RWPE2 (cell line): ENCODE results near the gene DCAF6.
A peak's percentile ranks its signal among the peaks of the same experiment; 100 is the strongest.

ENCODE experiments used
- ATAC-seq: fragments of 200-7000 bp; cut with Tn5 transposase; 3 replicates; pipeline ENCODE4 v1.9.1; 2021; ENCODE audit warnings: low read depth
- DNase-seq: peaks from one replicate; pipeline ENCODE4 v3.0.0-alpha.2; 2020; ENCODE audit warnings: low spot score
- H3K27ac ChIP-seq: fragments of 450-650 bp; 2 replicates; pipeline ENCODE4 v1.5.1; 2017; ENCODE audit warnings: mild to moderate bottlenecking; ENCODE audit not compliant: poor library complexity, severe bottlenecking
- H3K27me3 ChIP-seq: fragments of 250-450 bp; sonication (Bioruptor Pico); 2 replicates; pipeline ENCODE4 v1.5.1; 2021; ENCODE audit warnings: mild to moderate bottlenecking, moderate library complexity; ENCODE audit not compliant: insufficient read depth, poor library complexity, severe bottlenecking
- H3K36me3 ChIP-seq: fragments of 250-450 bp; sonication (Bioruptor Pico); 2 replicates; pipeline ENCODE4 v1.5.1; 2020; ENCODE audit warnings: low read depth, mild to moderate bottlenecking, moderate library complexity
- H3K4me1 ChIP-seq: fragments of 250-450 bp; sonication (Bioruptor Pico); 2 replicates; pipeline ENCODE4 v1.5.1; 2021; ENCODE audit warnings: mild to moderate bottlenecking, moderate library complexity; ENCODE audit not compliant: insufficient read depth, poor library complexity, severe bottlenecking
- H3K4me3 ChIP-seq: fragments of 250-450 bp; sonication (Bioruptor Pico); 2 replicates; pipeline ENCODE4 v1.5.1; 2021; ENCODE audit warnings: mild to moderate bottlenecking, moderate library complexity; ENCODE audit not compliant: severe bottlenecking
- H3K9me3 ChIP-seq: fragments of 250-450 bp; sonication (Bioruptor Pico); 2 replicates; pipeline ENCODE4 v1.5.1; 2021; ENCODE audit warnings: mild to moderate bottlenecking, moderate library complexity; ENCODE audit not compliant: severe bottlenecking
- TF ChIP-seq, protein P1 (sequence below): fragments of 450-650 bp; IDR thresholded peaks from one replicate; pipeline ENCODE4 v1.5.1; 2017; ENCODE audit warnings: mild to moderate bottlenecking, moderate library complexity; ENCODE audit not compliant: poor library complexity, severe bottlenecking

DCAF6 gene

DNA sequence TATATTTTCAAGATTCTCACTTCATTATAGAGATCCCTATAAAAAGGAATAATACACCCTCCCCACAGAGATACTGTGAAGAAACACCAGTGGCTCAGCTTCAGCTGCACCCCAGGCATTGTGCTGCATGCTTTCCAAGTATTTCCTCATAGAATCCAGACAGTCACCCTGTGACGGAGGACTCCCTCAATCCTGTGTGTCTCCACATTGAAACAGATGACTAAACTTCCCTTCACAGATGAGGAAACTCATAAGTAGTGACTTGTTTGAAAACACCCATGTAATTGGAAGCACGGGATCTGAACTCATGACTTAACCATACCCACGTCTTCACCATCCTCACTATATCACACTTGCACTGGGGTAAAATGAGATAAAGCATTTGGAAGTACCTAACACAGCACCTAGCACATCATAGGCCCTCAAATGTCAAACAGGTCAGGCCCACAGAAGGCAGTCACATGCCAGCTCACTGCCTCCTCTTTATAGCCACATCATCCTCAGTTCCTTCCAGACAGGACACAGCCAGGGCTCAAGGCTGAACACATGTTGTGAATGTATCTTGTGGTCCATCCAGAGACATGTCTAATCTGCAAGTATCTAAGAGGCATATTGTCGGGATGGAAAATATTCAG, 145.0 kb downstream of the DCAF6 start:
- Histone ChIP-seq H3K27ac (peak overlapping the region; percentile 51), H3K4me1 (peaks cover 13% of the 10 kb centered on the region), H3K36me3 (peaks cover 2% of the 10 kb centered on the region; the same call in 1 of the 2 replicates), H3K9me3 (no peaks in the 10 kb centered on the region), H3K4me3 (no peak overlapping the region), H3K27me3 (no peaks in the 10 kb centered on the region)
- DNase-seq = no peak
- peak; percentile 41 for ATAC-seq
- TF ChIP-seq, protein P1, sequence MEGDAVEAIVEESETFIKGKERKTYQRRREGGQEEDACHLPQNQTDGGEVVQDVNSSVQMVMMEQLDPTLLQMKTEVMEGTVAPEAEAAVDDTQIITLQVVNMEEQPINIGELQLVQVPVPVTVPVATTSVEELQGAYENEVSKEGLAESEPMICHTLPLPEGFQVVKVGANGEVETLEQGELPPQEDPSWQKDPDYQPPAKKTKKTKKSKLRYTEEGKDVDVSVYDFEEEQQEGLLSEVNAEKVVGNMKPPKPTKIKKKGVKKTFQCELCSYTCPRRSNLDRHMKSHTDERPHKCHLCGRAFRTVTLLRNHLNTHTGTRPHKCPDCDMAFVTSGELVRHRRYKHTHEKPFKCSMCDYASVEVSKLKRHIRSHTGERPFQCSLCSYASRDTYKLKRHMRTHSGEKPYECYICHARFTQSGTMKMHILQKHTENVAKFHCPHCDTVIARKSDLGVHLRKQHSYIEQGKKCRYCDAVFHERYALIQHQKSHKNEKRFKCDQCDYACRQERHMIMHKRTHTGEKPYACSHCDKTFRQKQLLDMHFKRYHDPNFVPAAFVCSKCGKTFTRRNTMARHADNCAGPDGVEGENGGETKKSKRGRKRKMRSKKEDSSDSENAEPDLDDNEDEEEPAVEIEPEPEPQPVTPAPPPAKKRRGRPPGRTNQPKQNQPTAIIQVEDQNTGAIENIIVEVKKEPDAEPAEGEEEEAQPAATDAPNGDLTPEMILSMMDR = no peak

DNA sequence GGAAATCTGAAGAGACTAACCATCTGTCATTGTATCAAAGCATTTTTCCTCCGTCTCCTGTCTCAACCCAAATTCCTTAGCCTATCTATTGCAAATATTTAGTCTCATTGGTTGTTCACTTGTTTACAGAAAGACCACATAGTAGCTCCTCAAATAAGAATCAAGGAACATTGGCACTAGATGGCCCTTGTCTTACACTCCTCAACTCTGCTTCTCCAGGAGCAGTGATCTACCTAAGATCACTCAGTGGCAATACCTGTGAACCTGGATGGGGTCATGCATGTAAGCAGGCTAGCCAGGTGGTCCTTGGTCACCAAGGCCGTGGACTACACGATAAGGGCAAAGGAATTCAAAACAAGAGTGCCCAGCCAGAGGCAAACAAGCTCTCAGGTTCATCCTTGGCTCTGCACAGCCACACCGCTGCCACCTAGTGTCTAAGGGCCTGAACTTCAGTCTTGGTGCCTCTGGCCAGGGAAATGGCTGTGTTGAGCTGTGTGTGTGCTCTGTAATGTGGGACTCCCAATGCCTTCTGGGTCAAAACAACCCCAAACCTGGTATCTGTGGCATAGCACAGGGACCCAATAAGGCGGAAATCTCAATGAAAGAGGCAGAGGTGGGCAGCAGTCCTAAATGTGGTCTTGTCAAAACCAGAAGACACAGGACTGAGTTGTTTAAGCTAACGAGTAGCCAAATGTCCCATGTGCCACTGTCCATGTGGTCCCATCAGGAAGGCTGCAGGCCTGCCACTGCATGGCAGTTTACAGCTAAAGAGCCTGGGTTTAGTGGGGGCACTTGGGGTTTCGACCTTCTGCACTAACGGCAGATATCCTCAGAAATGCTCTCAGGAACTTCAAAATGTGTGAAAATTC, 145.8 kb downstream of the DCAF6 start:
- Histone ChIP-seq H3K9me3 (no peaks in the 10 kb centered on the region), H3K4me3 (no peak overlapping the region), H3K36me3 (no peaks in the 10 kb centered on the region), H3K27me3 (no peaks in the 10 kb centered on the region), H3K4me1 (peaks cover 13% of the 10 kb centered on the region), H3K27ac (peak overlapping the region; percentile 51)
- DNase-seq (no peak), ATAC-seq (peak; percentile 75)
- TF ChIP-seq, protein P1 = peak; percentile 88

DNA sequence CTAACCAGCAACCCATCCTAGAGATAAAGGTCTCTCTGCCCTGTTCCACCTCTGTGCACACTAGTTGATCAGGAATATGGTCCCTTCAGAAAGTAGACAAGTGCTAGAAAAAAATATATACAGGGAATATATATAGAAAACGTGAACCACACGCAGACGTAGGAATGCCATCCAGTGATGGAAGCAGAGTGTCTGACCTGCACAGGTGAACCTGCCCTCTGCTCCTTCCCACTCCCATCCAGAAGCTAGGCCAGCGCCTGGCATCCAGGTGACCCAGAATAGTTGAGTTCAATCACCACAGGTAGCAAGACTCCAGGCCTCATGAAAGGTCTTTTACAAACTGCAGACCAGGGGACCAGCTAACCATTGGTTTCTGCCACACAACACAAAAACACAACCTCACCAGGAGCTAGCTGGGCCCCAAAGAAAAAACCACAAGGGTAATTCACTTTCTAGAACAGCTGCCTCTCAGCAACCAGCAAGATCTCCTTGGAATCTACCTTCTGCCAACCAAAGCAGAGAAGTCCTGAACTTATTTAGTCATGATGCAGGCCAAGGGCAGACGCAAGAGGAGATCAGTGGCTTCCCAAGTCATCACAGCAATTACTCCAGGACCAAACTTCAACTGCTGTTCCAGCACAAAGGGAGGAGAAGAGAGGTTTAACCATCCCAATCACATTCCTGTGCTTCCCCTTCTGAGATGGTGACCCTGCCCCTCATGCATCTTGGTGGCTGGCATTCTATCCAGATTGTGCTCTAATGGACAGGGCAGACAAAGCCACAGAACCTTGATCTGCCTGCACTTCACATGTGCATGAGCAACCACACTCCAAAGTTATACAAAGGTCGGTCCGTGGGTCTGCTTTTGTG, 147.2 kb downstream of the DCAF6 start:
- Histone ChIP-seq H3K4me1 (peaks cover 13% of the 10 kb centered on the region), H3K4me3 (no peak overlapping the region), H3K27ac (no peak overlapping the region), H3K36me3 (no peaks in the 10 kb centered on the region), H3K27me3 (no peaks in the 10 kb centered on the region), H3K9me3 (no peaks in the 10 kb centered on the region)
- DNase-seq (no peak), ATAC-seq (no peak)
- TF ChIP-seq, protein P1 = no peak

DNA sequence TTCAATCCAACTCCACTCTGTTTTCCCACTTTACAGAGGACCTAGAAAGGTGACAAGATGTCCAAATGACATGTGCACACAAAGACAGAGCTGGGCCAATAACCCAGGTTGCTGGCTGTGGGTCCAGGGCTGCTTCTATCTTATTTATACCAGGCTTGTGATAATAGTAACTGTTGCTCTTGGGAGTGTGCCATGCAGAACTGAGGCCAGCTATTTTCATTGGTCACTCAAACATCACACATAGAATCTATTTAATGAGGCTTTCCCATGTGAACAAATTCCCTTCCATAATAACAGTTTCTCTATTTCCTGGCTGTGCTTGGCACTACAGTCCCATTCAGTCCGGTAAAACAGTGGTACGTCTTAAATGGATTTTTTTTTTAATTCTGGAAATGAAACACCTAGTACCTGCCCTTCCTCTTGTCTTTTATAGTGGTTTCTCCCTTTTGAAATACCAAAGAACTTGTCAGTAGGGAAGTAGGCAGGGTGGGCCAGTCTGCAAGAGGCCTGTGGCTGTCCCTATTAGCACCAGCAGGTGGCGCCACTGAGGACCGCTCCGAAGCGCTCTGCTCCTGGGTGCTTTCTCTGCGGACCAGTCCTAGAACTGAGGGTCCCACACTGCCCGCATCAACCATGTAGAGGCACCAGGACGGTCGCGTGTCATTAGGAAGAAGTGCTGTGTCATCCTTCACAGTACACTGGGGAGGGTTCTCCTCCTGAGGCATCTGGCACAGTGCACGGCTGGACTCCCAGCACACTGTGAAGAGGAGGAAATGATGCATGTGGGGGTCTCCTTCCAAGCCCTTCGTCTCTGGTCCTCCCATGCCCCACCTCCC, 148.1 kb downstream of the DCAF6 start:
- no peak for DNase-seq
- Histone ChIP-seq H3K4me3 (no peak overlapping the region), H3K4me1 (peaks cover 15% of the 10 kb centered on the region), H3K27ac (no peak overlapping the region), H3K36me3 (no peaks in the 10 kb centered on the region), H3K9me3 (no peaks in the 10 kb centered on the region), H3K27me3 (no peaks in the 10 kb centered on the region)
- TF ChIP-seq, protein P1 = peak; percentile 84
- no peak for ATAC-seq
